T-helper 1 cell treated with Interleukin-12 subunit alpha and Interleukin-12 subunit beta and Interleukin-4 antibody, amounts not matched to agents 30 μg/mL and 1 μg/mL, for 36 hours (primary cell): Measurements from ENCODE around the gene HPCA.
A peak's percentile ranks its signal among the peaks of the same experiment; 100 is the strongest.

Experiments used
- H3K27ac Mint-ChIP-seq: one replicate; pipeline ENCODE4 v1.8.0; 2021; ENCODE audit warnings: mild to moderate bottlenecking, mixed read lengths
- H3K27me3 Mint-ChIP-seq: one replicate; pipeline ENCODE4 v1.8.0; 2021; ENCODE audit warnings: low read depth, mixed read lengths
- H3K36me3 Mint-ChIP-seq: one replicate; pipeline ENCODE4 v1.8.0; 2021; ENCODE audit warnings: low read depth, mixed read lengths
- H3K4me1 Mint-ChIP-seq: one replicate; pipeline ENCODE4 v1.8.0; 2021; ENCODE audit warnings: low read depth, mixed read lengths
- H3K4me3 Mint-ChIP-seq: one replicate; pipeline ENCODE4 v1.8.0; 2021; ENCODE audit warnings: mild to moderate bottlenecking, moderate library complexity, mixed read lengths
- H3K9me3 Mint-ChIP-seq: one replicate; pipeline ENCODE4 v1.8.0; 2021; ENCODE audit warnings: mixed read lengths

Gene HPCA

DNA sequence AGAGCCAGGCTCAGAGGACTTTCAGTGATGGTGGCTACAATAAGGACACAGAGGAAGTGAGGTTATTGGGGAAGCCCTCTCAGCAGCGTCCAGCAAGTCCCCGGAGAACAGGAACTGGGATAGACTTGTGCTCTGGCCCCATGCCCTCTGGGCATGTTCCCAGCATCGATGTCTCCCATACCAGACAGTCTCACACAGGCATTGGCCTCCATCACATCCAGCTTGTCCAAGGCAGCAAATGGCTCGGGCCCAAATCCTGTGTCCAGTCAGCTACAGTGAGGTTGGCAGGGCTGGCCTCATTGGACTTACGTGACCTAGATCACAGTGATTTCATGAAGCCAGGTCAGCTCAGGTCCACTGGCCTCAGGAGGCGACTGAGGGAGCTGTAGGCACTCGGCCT, 34.5 kb downstream of the HPCA start:
- Mint-ChIP-seq H3K4me3 (no peak overlapping the region), H3K9me3 (no peaks in the 10 kb centered on the region), H3K36me3 (peaks cover 7% of the 10 kb centered on the region), H3K4me1 (peaks cover 20% of the 10 kb centered on the region), H3K27ac (no peak overlapping the region), H3K27me3 (peaks cover 52% of the 10 kb centered on the region)

DNA sequence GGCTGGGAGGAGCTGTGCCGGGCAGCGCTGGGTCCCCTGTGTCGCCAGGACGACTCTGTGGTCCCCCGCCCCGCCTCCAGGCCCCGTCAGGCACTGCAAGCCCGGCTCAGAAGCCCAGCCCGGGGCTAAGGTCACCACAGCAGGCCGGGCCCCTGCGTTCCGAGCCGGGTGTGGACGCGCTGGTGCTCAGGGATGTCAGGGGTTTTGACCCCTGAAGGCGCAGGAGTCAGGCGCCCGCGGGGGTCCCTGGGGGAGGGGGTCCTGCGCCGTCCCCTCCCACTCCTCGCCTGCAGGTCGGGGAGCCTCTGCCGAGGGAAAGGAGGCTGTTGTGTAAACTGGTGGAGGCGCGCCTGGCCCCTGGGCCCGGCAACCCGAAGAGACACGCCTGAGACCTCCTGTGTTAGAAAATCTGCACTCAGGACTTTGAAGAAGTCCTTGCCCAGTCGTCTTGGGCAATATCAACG, 38.6 kb downstream of the HPCA start:
- H3K27ac Mint-ChIP-seq = no peak overlapping the region
- H3K36me3 Mint-ChIP-seq = peaks cover 8% of the 10 kb centered on the region
- no peaks in the 10 kb centered on the region for H3K9me3 Mint-ChIP-seq
- peaks cover 55% of the 10 kb centered on the region for H3K27me3 Mint-ChIP-seq
- H3K4me1 Mint-ChIP-seq = peaks cover 8% of the 10 kb centered on the region
- peak overlapping the region; percentile 12 for H3K4me3 Mint-ChIP-seq

DNA sequence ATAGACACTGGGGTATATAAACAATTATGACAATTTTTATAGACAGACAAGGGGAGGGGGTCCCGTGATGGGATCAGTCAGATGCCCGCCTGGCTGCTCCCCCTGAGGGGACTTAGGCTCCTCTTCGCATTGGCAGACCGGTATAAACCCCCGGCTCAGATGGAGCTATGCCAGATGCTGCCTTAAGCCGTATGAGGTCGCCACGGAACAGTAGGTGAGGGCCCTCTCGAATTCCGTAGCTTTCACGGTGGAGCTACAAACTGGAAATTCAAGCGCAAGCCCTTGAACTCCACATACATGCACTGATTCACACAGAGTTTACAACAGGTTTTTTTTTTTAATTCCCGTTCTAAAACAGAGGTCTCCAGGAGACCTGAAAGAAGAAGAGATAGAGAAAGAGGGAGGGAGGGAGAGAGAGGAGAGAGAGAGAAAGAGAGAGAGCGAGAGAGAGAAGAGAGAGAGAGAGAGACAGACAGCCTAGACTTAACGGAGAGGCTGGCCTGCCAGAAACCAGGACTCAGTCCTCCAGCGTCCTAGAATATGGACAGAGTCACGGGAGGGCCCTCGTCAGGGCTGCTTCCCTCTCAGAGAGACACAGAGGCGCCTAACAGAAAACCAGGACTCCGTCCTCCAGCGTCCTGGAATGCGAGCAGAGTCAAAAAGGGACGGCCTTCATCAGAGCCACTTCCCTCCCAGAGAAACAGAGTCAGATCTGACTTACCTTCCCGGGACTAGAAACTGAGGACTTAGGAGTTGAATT, 39.3 kb downstream of the HPCA start:
- H3K36me3 Mint-ChIP-seq = peaks cover 5% of the 10 kb centered on the region
- H3K27me3 Mint-ChIP-seq = peaks cover 52% of the 10 kb centered on the region
- no peaks in the 10 kb centered on the region for H3K9me3 Mint-ChIP-seq
- H3K27ac Mint-ChIP-seq = no peak overlapping the region
- peaks cover 4% of the 10 kb centered on the region for H3K4me1 Mint-ChIP-seq
- peak overlapping the region; percentile 31 for H3K4me3 Mint-ChIP-seq

DNA sequence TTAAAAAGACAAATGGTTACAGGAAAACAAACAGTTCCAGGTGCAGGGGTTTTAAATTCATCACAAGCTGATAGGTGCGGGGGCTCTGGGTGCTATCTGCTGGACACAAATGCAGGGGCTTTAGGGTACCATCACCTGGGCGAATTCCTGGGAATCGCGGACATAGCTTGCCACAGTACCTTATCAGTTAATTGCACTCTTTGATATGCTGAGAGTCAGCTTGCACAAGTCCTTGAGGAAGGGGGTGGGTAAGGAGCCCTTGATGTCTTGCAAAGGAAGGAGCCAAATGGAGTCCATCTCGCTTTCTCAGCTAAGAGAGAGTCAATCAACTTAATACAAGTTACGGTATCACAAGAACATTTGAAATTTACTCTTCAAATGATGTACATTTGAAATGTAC, 40.3 kb downstream of the HPCA start:
- peaks cover 55% of the 10 kb centered on the region for H3K27me3 Mint-ChIP-seq
- H3K9me3 Mint-ChIP-seq = no peaks in the 10 kb centered on the region
- H3K36me3 Mint-ChIP-seq = peaks cover 8% of the 10 kb centered on the region
- H3K4me1 Mint-ChIP-seq = peaks cover 4% of the 10 kb centered on the region
- no peak overlapping the region for H3K27ac Mint-ChIP-seq
- H3K4me3 Mint-ChIP-seq = no peak overlapping the region

DNA sequence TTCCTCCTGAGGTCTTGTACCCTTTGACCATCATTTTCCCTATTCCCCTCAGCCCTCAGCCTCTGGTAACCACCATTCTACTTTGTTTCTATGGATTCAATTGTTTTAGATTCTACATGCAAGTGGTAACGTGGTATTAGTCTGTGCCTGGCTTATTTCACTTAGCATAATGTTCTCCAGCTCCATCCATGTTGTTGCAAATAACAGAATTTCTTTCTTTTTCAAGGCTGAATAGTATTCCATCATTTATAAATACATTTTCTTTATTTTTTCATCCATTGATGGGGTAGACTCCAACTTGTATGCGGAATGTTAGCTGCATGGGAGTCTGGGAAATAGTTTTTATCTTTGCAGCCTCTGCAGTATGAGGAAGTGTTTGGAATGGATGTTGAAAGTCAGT, 41.1 kb downstream of the HPCA start:
- peaks cover 4% of the 10 kb centered on the region for H3K4me1 Mint-ChIP-seq
- no peak overlapping the region for H3K4me3 Mint-ChIP-seq
- H3K27ac Mint-ChIP-seq = no peak overlapping the region
- H3K27me3 Mint-ChIP-seq = peaks cover 50% of the 10 kb centered on the region
- no peaks in the 10 kb centered on the region for H3K9me3 Mint-ChIP-seq
- H3K36me3 Mint-ChIP-seq = peaks cover 11% of the 10 kb centered on the region

- H3K27ac Mint-ChIP-seq = no peak overlapping the region
- no peak overlapping the region for H3K4me3 Mint-ChIP-seq
- peaks cover 16% of the 10 kb centered on the region for H3K36me3 Mint-ChIP-seq
- H3K27me3 Mint-ChIP-seq = peaks cover 43% of the 10 kb centered on the region
- no peaks in the 10 kb centered on the region for H3K9me3 Mint-ChIP-seq
- H3K4me1 Mint-ChIP-seq = peaks cover 4% of the 10 kb centered on the region
Observed at GRCh38 chr1:32928285-32928684, 42.0 kb downstream of the HPCA start.

GRCh38 chr1:32928715-32929114, 42.4 kb downstream of the HPCA start:
- Mint-ChIP-seq H3K4me3 (no peak overlapping the region), H3K27me3 (peaks cover 39% of the 10 kb centered on the region), H3K27ac (no peak overlapping the region), H3K36me3 (peaks cover 20% of the 10 kb centered on the region), H3K9me3 (no peaks in the 10 kb centered on the region), H3K4me1 (peaks cover 4% of the 10 kb centered on the region)

DNA sequence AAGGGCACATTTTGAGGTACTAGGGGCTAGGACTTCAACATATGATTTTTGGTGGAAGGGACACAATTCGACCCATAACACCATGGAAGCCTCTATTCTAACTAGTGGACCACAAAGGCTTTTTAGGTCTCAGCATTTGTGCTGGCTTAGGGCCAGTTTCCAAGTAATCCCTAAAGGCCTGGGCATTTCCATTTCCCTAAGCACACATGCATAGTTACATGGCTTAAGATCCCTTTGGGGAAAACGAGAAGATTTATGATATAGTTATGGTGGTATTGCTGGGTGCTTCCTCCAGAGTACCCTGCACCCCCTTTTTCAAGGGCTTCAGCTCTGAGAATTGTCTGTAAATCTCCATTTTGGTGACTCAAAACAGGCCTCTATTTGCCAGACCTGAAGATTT, 43.1 kb downstream of the HPCA start:
- H3K27me3 Mint-ChIP-seq = peaks cover 32% of the 10 kb centered on the region
- H3K36me3 Mint-ChIP-seq = peaks cover 24% of the 10 kb centered on the region
- peaks cover 6% of the 10 kb centered on the region for H3K4me1 Mint-ChIP-seq
- H3K27ac Mint-ChIP-seq = no peak overlapping the region
- H3K4me3 Mint-ChIP-seq = no peak overlapping the region
- H3K9me3 Mint-ChIP-seq = no peaks in the 10 kb centered on the region

DNA sequence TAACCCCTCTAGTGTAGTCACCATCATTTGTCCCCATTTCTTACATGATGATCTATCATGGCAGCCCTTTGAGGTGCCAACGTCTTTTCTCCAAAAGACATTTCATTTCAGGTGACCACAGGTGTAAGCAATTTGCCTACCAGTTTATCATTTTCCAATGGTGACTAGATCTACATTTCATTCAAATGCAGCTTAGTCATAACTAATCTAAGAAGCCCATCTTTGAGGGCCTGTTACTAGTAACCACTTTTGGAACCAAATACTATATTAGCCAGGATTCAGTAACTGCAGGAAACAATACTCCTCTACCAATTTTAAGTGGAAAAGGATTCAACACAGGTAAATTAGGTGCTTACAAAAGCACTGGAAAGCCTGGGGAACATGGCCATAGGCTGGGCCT, 45.5 kb downstream of the HPCA start:
- H3K27ac Mint-ChIP-seq = no peak overlapping the region
- no peaks in the 10 kb centered on the region for H3K9me3 Mint-ChIP-seq
- peaks cover 28% of the 10 kb centered on the region for H3K36me3 Mint-ChIP-seq
- H3K4me3 Mint-ChIP-seq = no peak overlapping the region
- H3K27me3 Mint-ChIP-seq = peaks cover 11% of the 10 kb centered on the region
- peaks cover 8% of the 10 kb centered on the region for H3K4me1 Mint-ChIP-seq

DNA sequence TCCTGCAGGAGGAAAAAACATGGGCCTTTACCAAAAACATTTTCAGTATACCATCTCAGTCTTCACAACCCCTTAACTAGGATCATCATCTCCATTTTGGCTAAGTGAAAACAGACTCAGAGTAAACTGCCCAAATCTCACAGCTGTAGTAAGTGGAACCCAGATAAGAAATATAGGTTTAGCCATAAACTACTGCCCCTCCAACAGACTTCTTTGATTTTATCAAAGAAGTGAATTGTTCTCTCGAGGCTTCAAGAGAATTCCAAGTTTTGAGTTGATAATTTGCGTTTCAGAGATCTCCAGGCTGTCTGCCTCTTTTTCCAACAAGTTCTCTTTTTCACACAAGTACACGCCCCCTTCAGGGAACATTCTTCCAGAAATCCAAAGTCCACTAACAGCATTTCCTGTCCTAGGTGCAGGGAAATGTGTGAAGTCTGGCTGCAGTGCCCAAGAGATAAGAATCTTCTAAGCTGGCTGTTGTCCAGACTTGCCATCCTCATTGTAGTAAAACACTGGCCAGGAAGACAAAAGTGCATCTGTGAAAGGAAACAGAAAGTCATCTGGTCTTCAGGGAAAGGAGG, 47.5 kb downstream of the HPCA start:
- Mint-ChIP-seq H3K9me3 (no peaks in the 10 kb centered on the region), H3K27ac (no peak overlapping the region), H3K4me3 (no peak overlapping the region), H3K36me3 (peaks cover 45% of the 10 kb centered on the region), H3K27me3 (peaks cover 2% of the 10 kb centered on the region), H3K4me1 (peaks cover 23% of the 10 kb centered on the region)

- Mint-ChIP-seq H3K27me3 (peaks cover 2% of the 10 kb centered on the region), H3K4me3 (no peak overlapping the region), H3K4me1 (peaks cover 29% of the 10 kb centered on the region), H3K27ac (no peak overlapping the region), H3K36me3 (peaks cover 49% of the 10 kb centered on the region), H3K9me3 (no peaks in the 10 kb centered on the region)
Observed at GRCh38 chr1:32934535-32934934, 48.2 kb downstream of the HPCA start.

DNA sequence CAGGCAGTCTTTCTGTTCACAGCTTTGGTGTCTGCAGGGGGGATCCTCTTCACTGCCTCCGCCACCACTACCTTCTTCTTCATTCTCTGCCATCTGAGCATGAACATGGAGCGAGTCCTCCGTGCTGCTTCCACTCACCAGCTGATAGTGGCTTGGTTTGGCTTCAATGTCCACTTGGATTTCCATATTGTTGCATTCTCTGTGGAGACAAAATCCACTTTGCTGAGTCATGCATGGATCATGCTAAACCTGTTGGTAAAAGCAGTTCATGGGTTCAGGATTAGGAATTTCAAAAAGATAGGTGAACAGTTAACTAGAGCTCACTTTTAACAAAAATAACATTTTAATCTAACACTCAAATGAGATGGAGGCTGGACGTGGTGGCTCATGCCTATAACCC, 50.8 kb downstream of the HPCA start:
- Mint-ChIP-seq H3K36me3 (peaks cover 54% of the 10 kb centered on the region), H3K9me3 (no peaks in the 10 kb centered on the region), H3K4me3 (no peak overlapping the region), H3K4me1 (peaks cover 41% of the 10 kb centered on the region), H3K27ac (no peak overlapping the region), H3K27me3 (no peaks in the 10 kb centered on the region)

DNA sequence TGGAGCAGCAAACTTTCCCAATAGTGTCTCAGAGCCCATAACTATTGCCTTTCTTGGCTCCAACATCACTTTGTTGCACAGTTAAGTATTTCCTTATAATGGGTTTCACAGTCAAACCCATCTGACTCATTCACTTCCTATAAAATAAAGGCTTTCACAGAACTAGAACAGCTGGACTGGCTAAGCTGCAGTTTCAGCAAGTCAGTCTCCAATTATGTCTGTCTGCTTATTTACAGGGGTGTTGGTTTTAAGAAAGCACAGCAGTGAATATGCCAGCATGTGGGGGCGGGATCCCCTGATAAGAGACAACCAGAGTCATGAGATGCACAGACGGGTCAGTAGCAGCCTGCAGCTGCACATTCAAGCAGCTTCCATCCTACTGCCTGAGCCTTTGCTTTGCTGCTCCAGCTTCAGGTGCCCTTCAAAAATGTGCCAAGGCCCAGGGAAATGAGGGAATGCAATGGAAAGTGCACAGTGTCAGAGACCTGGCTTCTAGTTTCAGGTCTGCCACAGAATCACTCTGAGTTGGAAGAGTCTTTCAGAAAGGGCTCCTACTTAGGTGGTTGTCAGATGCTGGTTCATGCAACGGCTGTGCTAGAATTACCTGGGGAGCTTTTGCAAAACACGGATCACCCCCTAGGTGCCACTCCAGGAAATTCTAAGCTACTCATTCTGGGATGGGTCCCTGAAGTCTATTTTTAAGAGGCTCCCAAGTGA, 53.5 kb downstream of the HPCA start:
- Mint-ChIP-seq H3K9me3 (no peaks in the 10 kb centered on the region), H3K4me3 (no peak overlapping the region), H3K4me1 (peaks cover 50% of the 10 kb centered on the region), H3K27ac (peak overlapping the region; percentile 14), H3K36me3 (peaks cover 61% of the 10 kb centered on the region), H3K27me3 (no peaks in the 10 kb centered on the region)

DNA sequence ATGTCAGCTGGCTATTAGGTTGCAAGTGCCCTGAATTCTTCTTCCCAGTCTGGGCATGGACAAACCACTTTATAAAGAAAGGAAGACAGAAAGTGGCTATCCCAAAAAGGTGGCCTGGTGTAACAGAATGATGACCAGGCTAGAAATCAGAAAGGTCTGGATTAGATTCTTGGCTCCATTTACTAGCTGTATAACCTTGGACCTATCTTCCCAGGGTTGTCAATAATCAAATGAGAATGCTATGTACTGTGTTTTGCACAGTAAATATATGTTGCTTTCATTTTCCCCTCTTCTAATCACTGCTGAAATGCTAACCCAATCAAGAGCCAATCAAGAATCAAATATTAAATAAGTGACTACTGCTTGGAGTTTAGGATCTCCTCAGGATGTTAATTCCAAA, 57.9 kb downstream of the HPCA start:
- Mint-ChIP-seq H3K4me3 (no peak overlapping the region), H3K27ac (no peak overlapping the region), H3K9me3 (no peaks in the 10 kb centered on the region), H3K36me3 (peaks cover 61% of the 10 kb centered on the region), H3K27me3 (no peaks in the 10 kb centered on the region), H3K4me1 (peaks cover 49% of the 10 kb centered on the region)
